Caco-2 (cell line): ENCODE data around the gene ACE. TPM values are rescaled to one million over a fixed set of nuclear protein-coding genes. Genes with fewer than 3 reads are reported as not detected.

Experiments used
- BruUV-seq: library from RNA; stranded (reverse); fragments of 400-500 nt; replicated peaks from 2 replicates; lab custom pipeline; 2021; lab: Mats Ljungman, UMichigan
- CTCF ChIA-PET: fragments of 300-600 bp; sonication (Branson Sonifier 250); formaldehyde crosslinking; loops from one replicate; lab custom pipeline; 2022; ENCODE audit warnings: antibody characterized with exemption; lab: Charles Lee
- POLR2A ChIA-PET: fragments of 300-600 bp; sonication (Branson Sonifier 250); formaldehyde crosslinking; loops from one replicate; lab custom pipeline; 2022; ENCODE audit warnings: antibody characterized with exemption; lab: Charles Lee
- DNase-seq, 2 experiments: peaks; one replicate each; pipeline versions ENCODE4 v3.0.0 to v3.0.0-alpha.2; 2020 to 2022
- H3K27me3 ChIP-seq: replicated peaks from 2 replicates; pipeline ENCODE4 v1.6.0; 2011; ENCODE audit warnings: low read length; ENCODE audit not compliant: control insufficient read depth, insufficient read depth
- H3K36me3 ChIP-seq: 2 replicates; pipeline ENCODE4 v1.5.1; 2011; ENCODE audit warnings: low read length; ENCODE audit not compliant: control insufficient read depth, insufficient read depth
- H3K4me1 ChIP-seq: fragments of 250-450 bp; sonication (Bioruptor Pico); 2 replicates; pipeline ENCODE4 v1.5.1; 2020; ENCODE audit warnings: mild to moderate bottlenecking
- H3K4me3 ChIP-seq: 2 replicates; pipeline ENCODE4 v1.5.1; 2011; ENCODE audit warnings: low read depth, mild to moderate bottlenecking, control low read depth, low read length
- H3K9me3 ChIP-seq: fragments of 250-450 bp; sonication (Bioruptor Pico); 2 replicates; pipeline ENCODE4 v1.5.1; 2020; ENCODE audit warnings: mild to moderate bottlenecking, moderate library complexity
- H3K27ac Mint-ChIP-seq: one replicate; pipeline ENCODE4 v1.8.0; 2022; ENCODE audit warnings: mixed read lengths; ENCODE audit not compliant: unreplicated experiment
- H3K27me3 Mint-ChIP-seq: one replicate; pipeline ENCODE4 v1.8.0; 2022; ENCODE audit warnings: mixed read lengths; ENCODE audit not compliant: insufficient read depth, unreplicated experiment
- H3K36me3 Mint-ChIP-seq: one replicate; pipeline ENCODE4 v1.8.0; 2022; ENCODE audit warnings: mild to moderate bottlenecking, mixed read lengths; ENCODE audit not compliant: insufficient read depth, unreplicated experiment
- H3K4me1 Mint-ChIP-seq: one replicate; pipeline ENCODE4 v1.8.0; 2022; ENCODE audit warnings: low read depth, mixed read lengths; ENCODE audit not compliant: unreplicated experiment
- H3K4me3 Mint-ChIP-seq: one replicate; pipeline ENCODE4 v1.8.0; 2022; ENCODE audit warnings: mild to moderate bottlenecking, moderate library complexity, mixed read lengths; ENCODE audit not compliant: unreplicated experiment
- H3K9me3 Mint-ChIP-seq: one replicate; pipeline ENCODE4 v1.8.0; 2022; ENCODE audit warnings: mixed read lengths; ENCODE audit not compliant: unreplicated experiment
- CTCF ChIP-seq, 2 experiments: fragments of 200-600 bp in 1 of 2; IDR thresholded peaks; 1 replicate in 1 of 2; 2 replicates in 1 of 2; pipeline versions ENCODE4 v1.5.1 to v1.8.0; 2011 to 2022; ENCODE audit warnings: antibody characterized with exemption in 1 of 2, control low read depth in 1 of 2, inconsistent platforms in 1 of 2, low read depth in 1 of 2, low read length in 1 of 2, mild to moderate bottlenecking in 1 of 2, moderate library complexity in 1 of 2; ENCODE audit not compliant: insufficient read depth in 1 of 2, severe bottlenecking in 1 of 2, unreplicated experiment in 1 of 2
- intact Hi-C: fragments of 100-400 bp; cut with micrococcal nuclease; formaldehyde crosslinking; loops from one replicate; pipeline ENCODE4 v1.10.0; 2022; ENCODE audit not compliant: unreplicated experiment
- total RNA-seq: library from RNA; stranded (reverse); gene quantifications from 2 replicates; pipeline ENCODE4 v1.2.3, GENCODE V29; 2022

Gene ACE
- total RNA-seq, 1 experiment from 2014 or later = 3.4 TPM

DNA sequence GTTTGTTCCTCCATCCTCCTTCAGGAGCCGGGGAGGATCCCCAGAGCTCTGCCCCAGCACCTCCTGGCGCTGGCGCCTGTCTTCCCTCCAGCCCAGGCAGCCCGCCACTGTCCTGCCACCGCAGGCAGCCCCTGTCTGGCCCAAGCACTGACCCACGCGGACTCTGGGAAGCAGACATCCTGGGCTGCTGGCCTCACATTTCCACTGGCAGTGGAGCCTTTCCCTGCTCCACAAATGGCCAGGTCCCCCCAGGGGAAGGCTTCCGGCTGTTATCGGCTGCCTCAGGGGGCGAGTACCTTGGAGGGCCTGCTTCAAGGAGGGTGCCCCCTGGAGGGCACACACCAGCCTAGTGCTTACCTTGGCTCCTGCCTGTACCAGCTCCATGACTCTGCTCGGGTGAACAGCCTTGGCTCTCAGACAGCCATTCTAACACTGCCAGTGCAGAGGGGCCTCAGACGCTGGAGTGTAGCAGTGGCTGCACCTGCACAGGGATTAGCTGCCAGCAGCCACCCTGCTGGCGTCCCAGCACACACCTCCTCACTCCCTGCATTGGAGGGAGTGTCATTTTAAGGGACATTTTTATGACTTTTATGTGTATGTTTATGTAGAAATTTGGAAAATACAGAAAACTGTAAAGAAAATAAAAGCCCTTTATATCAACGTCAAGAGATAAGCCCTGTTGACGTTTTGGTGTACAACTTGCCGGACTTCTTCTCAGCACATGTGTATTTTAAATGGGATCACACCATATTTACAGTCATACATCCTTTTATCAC lies 21.0 kb downstream of the ACE start:
- Mint-ChIP-seq H3K27ac (no peak overlapping the region), H3K27me3 (peaks cover 18% of the 10 kb centered on the region), H3K36me3 (no peaks in the 10 kb centered on the region), H3K4me3 (no peak overlapping the region), H3K9me3 (no peaks in the 10 kb centered on the region), H3K4me1 (no peaks in the 10 kb centered on the region)
- intact Hi-C loops = no loop called here
- CTCF ChIA-PET = interaction anchor here (1.4 kb wide), 1 partner anchor 72 kb away, joined by 8 read pairs; no protein-coding TSS in a partner anchor
- no peaks in the 10 kb centered on the region for H3K27me3 ChIP-seq
- TF ChIP-seq CTCF (IDR thresholded peaks at IDR 0.05; ENCODE audit: insufficient read depth in 1 of 2, low read depth in 1 of 2, low read length in 1 of 2, severe bottlenecking in 1 of 2, unreplicated experiment in 1 of 2) = peak; percentile 15 to 37
- H3K36me3 ChIP-seq = no peaks in the 10 kb centered on the region
- no peak overlapping the region for H3K4me3 ChIP-seq
- peak in 1 of 2 experiments; percentile 37 for DNase-seq
- no peaks in the 10 kb centered on the region for H3K9me3 ChIP-seq
- POLR2A ChIA-PET = no interaction called here
- BruUV-seq = no TSS peak
- 0 out of 2 replicates have a peak, but pooled peaks cover 7% of the 10 kb centered on the region for H3K4me1 ChIP-seq

DNA sequence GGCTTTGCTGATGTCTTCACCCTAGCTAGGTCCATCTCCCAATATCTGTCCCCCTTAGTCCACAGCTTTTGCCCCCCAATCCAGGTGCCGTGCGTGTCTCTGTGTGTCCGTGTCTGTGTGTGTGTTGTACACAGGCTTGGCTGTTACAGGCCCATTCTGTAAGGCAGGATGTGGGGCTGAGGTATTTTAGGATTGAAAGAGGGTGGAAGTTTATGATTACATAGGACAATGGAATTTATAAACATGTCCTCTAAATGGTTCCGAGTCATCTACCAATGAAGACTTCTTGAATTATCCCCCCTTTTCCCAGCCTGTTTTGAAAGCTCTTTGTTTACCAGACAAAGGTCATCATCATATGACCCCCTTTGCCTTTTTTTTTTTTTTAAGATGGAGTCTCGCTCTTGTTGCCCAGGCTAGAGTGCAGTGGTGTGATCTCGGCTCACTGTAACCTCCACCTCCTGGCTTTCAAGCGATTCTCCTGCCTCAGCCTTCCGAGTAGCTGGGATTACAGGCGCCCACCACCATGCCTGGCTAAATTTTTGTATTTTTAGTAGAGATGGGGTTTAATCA lies 21.9 kb downstream of the ACE start:
- H3K4me3 ChIP-seq = no peak overlapping the region
- no peaks in the 10 kb centered on the region for H3K36me3 Mint-ChIP-seq
- BruUV-seq = no TSS peak
- H3K27ac Mint-ChIP-seq = no peak overlapping the region
- 0 out of 2 replicates have a peak, but pooled peaks cover 7% of the 10 kb centered on the region for H3K4me1 ChIP-seq
- DNase-seq = no peak
- CTCF ChIA-PET = interaction anchor here (1.4 kb wide), 1 partner anchor 73 kb away, joined by 8 read pairs; no protein-coding TSS in a partner anchor
- H3K9me3 Mint-ChIP-seq = no peaks in the 10 kb centered on the region
- POLR2A ChIA-PET = no interaction called here
- no peaks in the 10 kb centered on the region for H3K9me3 ChIP-seq
- H3K36me3 ChIP-seq = no peaks in the 10 kb centered on the region
- H3K4me1 Mint-ChIP-seq = no peaks in the 10 kb centered on the region
- H3K27me3 ChIP-seq = no peaks in the 10 kb centered on the region
- intact Hi-C loops = no loop called here
- H3K27me3 Mint-ChIP-seq = peaks cover 21% of the 10 kb centered on the region
- H3K4me3 Mint-ChIP-seq = no peak overlapping the region
- no peak for TF ChIP-seq CTCF (IDR thresholded peaks at IDR 0.05; ENCODE audit: insufficient read depth in 1 of 2, low read depth in 1 of 2, low read length in 1 of 2, severe bottlenecking in 1 of 2, unreplicated experiment in 1 of 2)

- peaks cover 21% of the 10 kb centered on the region for H3K27me3 Mint-ChIP-seq
- intact Hi-C loops = no loop called here
- no peak overlapping the region for H3K27ac Mint-ChIP-seq
- TF ChIP-seq CTCF (IDR thresholded peaks at IDR 0.05; ENCODE audit: insufficient read depth in 1 of 2, low read depth in 1 of 2, low read length in 1 of 2, severe bottlenecking in 1 of 2, unreplicated experiment in 1 of 2) = no peak
- H3K4me1 Mint-ChIP-seq = no peaks in the 10 kb centered on the region
- DNase-seq = no peak
- ChIA-PET POLR2A (no interaction called here), CTCF (interaction anchor here (1.2 kb wide), 1 partner anchor 22 kb away, joined by 5 read pairs; no protein-coding TSS in a partner anchor)
- H3K9me3 Mint-ChIP-seq = peaks cover 8% of the 10 kb centered on the region
- Histone ChIP-seq H3K9me3 (peaks cover 5% of the 10 kb centered on the region; the same call in 1 of the 2 replicates), H3K4me3 (no peak overlapping the region), H3K36me3 (no peaks in the 10 kb centered on the region), H3K27me3 (no peaks in the 10 kb centered on the region), H3K4me1 (no peaks in the 10 kb centered on the region)
- H3K36me3 Mint-ChIP-seq = no peaks in the 10 kb centered on the region
- no peak overlapping the region for H3K4me3 Mint-ChIP-seq
- no TSS peak for BruUV-seq
Measured at GRCh38 chr17:63500543-63501390, 23.9 kb downstream of the ACE start.
